Natural killer cell (primary cell): ENCODE data around the gene DOCK2. TPM values are rescaled to one million over a fixed set of nuclear protein-coding genes. Genes with fewer than 3 reads are reported as not detected.

Experiments used
- ATAC-seq, 3 donors: fragments of 150-1000 bp in 2 of 3; fragments of 200-7000 bp in 1 of 3; cut with Tn5 transposase; 1 replicate in 1 of 3; 2 replicates in 2 of 3; pipeline ENCODE4 v1.10.0; 2021; ENCODE audit warnings: mild to moderate bottlenecking in 2 of 3, moderate library complexity in 2 of 3
- DNase-seq, 2 donors: peaks; one replicate each; pipeline versions ENCODE4 v3.0.0 to v3.0.0-alpha.2; 2013 to 2021; ENCODE audit warnings: mixed read lengths in 1 of 2
- H3K27ac ChIP-seq: one replicate; pipeline ENCODE4 v1.5.1; 2013; ENCODE audit warnings: mild to moderate bottlenecking, low read length
- H3K27me3 ChIP-seq: one replicate; pipeline ENCODE4 v1.6.1; 2013; ENCODE audit warnings: low read length; ENCODE audit not compliant: control insufficient read depth, insufficient read depth
- H3K36me3 ChIP-seq: one replicate; pipeline ENCODE4 v1.6.1; 2013; ENCODE audit warnings: low read length; ENCODE audit not compliant: control insufficient read depth, insufficient read depth
- H3K4me1 ChIP-seq: one replicate; pipeline ENCODE4 v1.6.1; 2013; ENCODE audit warnings: low read length; ENCODE audit not compliant: control insufficient read depth, insufficient read depth
- H3K4me3 ChIP-seq: one replicate; pipeline ENCODE4 v1.5.1; 2013; ENCODE audit warnings: low read length
- H3K9me3 ChIP-seq: one replicate; pipeline ENCODE4 v1.6.1; 2013; ENCODE audit warnings: low read length; ENCODE audit not compliant: control insufficient read depth, insufficient read depth
- H3K27ac Mint-ChIP-seq, 2 donors: one replicate each; pipeline ENCODE4 v1.8.0; 2022; ENCODE audit warnings: mild to moderate bottlenecking in 2 of 2, mixed read lengths in 2 of 2, moderate library complexity in 1 of 2
- H3K27me3 Mint-ChIP-seq, 2 donors: one replicate each; pipeline ENCODE4 v1.8.0; 2022; ENCODE audit warnings: low read depth in 2 of 2, mixed read lengths in 2 of 2
- H3K36me3 Mint-ChIP-seq: one replicate; pipeline ENCODE4 v1.8.0; 2022; ENCODE audit warnings: mixed read lengths
- H3K4me1 Mint-ChIP-seq, 2 donors: one replicate each; pipeline ENCODE4 v1.8.0; 2022; ENCODE audit warnings: mixed read lengths in 2 of 2
- H3K4me3 Mint-ChIP-seq: one replicate; pipeline ENCODE4 v1.8.0; 2022; ENCODE audit warnings: mild to moderate bottlenecking, moderate library complexity, mixed read lengths
- H3K9me3 Mint-ChIP-seq, 2 donors: one replicate each; pipeline ENCODE4 v1.8.0; 2022; ENCODE audit warnings: mixed read lengths in 2 of 2
- CTCF ChIP-seq: fragments of 200-600 bp; IDR thresholded peaks from one replicate; pipeline ENCODE4 v1.8.0; 2022; ENCODE audit warnings: antibody characterized with exemption
- WGBS: methylation state at CpG from one replicate; pipeline ENCODE4 v1.1.7; 2013; ENCODE audit warnings: missing lambda C conversion rate; ENCODE audit not compliant: insufficient coverage; 5-methylcytosine and 5-hydroxymethylcytosine counted together
- intact Hi-C: fragments of 100-400 bp; cut with micrococcal nuclease; formaldehyde crosslinking; loops from one replicate; pipeline ENCODE4 v1.14.2; 2022
- total RNA-seq, 4 donors: library from RNA; stranded (reverse); fragments of 120-200 nt in 1 of 4; gene quantifications; one replicate each; pipeline versions ENCODE4 v1.2.3 to v1.2.4, GENCODE V29; 2013 to 2022

The DOCK2 gene
- total RNA-seq, 3 donors from 2014 or later (not counting 1 experiment from before 2014, with no cell fraction given), result 317 to 361 (median 320) TPM

GRCh38 chr5:169602535-169602934, 34.5 kb upstream of the DOCK2 start:
- no peaks in the 10 kb centered on the region for H3K9me3 ChIP-seq
- H3K4me3 Mint-ChIP-seq, result no peak overlapping the region
- H3K9me3 Mint-ChIP-seq, result no peaks in the 10 kb centered on the region
- no peaks in the 10 kb centered on the region for H3K27me3 ChIP-seq
- H3K36me3 ChIP-seq, result peaks cover 41% of the 10 kb centered on the region
- no peak overlapping the region for H3K27ac Mint-ChIP-seq
- DNase-seq (no peak), ATAC-seq (no peak)
- H3K27me3 Mint-ChIP-seq, result no peaks in the 10 kb centered on the region
- H3K4me3 ChIP-seq, result no peak overlapping the region
- no peak overlapping the region for H3K27ac ChIP-seq
- no peaks in the 10 kb centered on the region for H3K4me1 ChIP-seq
- H3K36me3 Mint-ChIP-seq, result peaks cover 16% of the 10 kb centered on the region
- intact Hi-C loops, result no loop called here
- no peak for TF ChIP-seq CTCF
- no peaks in the 10 kb centered on the region for H3K4me1 Mint-ChIP-seq

- 90% methylated on average over 2 of the region's 3 CpGs for WGBS
- H3K4me1 Mint-ChIP-seq, result no peaks in the 10 kb centered on the region
- DNase-seq (no peak), ATAC-seq (no peak)
- H3K36me3 Mint-ChIP-seq, result peaks cover 19% of the 10 kb centered on the region
- Histone ChIP-seq H3K4me1 (no peaks in the 10 kb centered on the region), H3K27me3 (no peaks in the 10 kb centered on the region), H3K4me3 (no peak overlapping the region), H3K36me3 (peaks cover 14% of the 10 kb centered on the region), H3K27ac (no peak overlapping the region), H3K9me3 (no peaks in the 10 kb centered on the region)
- H3K9me3 Mint-ChIP-seq, result peaks cover 3 to 5% of the 10 kb centered on the region in 2 donors
- intact Hi-C loops, result no loop called here
- no peak overlapping the region for H3K27ac Mint-ChIP-seq
- peaks cover 7 to 9% of the 10 kb centered on the region in 2 donors for H3K27me3 Mint-ChIP-seq
- no peak for TF ChIP-seq CTCF
- no peak overlapping the region for H3K4me3 Mint-ChIP-seq
Observed at GRCh38 chr5:169606279-169606678, 30.8 kb upstream of the DOCK2 start.

- H3K27ac Mint-ChIP-seq, result no peak overlapping the region
- intact Hi-C loops, result no loop called here
- no peak for TF ChIP-seq CTCF
- Histone ChIP-seq H3K36me3 (peaks cover 1% of the 10 kb centered on the region), H3K27me3 (peaks cover 2% of the 10 kb centered on the region), H3K4me1 (no peaks in the 10 kb centered on the region), H3K4me3 (no peak overlapping the region), H3K27ac (no peak overlapping the region), H3K9me3 (no peaks in the 10 kb centered on the region)
- H3K4me1 Mint-ChIP-seq, result no peaks in the 10 kb centered on the region
- peaks cover 12% of the 10 kb centered on the region for H3K36me3 Mint-ChIP-seq
- WGBS, result 100% methylated on average over 1 of the region's 2 CpGs
- peaks cover 10 to 25% of the 10 kb centered on the region in 2 donors for H3K27me3 Mint-ChIP-seq
- peaks cover 3 to 5% of the 10 kb centered on the region in 2 donors for H3K9me3 Mint-ChIP-seq
- H3K4me3 Mint-ChIP-seq, result no peak overlapping the region
- ATAC-seq (no peak), DNase-seq (no peak)
Observed at GRCh38 chr5:169607882-169608281, 29.2 kb upstream of the DOCK2 start.

GRCh38 chr5:169609716-169610115, 27.4 kb upstream of the DOCK2 start:
- Histone ChIP-seq H3K9me3 (no peaks in the 10 kb centered on the region), H3K27ac (no peak overlapping the region), H3K27me3 (peaks cover 2% of the 10 kb centered on the region), H3K36me3 (no peaks in the 10 kb centered on the region), H3K4me1 (no peaks in the 10 kb centered on the region), H3K4me3 (no peak overlapping the region)
- ATAC-seq (no peak), DNase-seq (no peak)
- Mint-ChIP-seq H3K9me3 (peaks cover 3 to 5% of the 10 kb centered on the region in 2 donors), H3K27ac (no peak overlapping the region), H3K4me3 (no peak overlapping the region), H3K36me3 (peaks cover 12% of the 10 kb centered on the region), H3K4me1 (no peaks in the 10 kb centered on the region), H3K27me3 (peaks cover 13 to 31% of the 10 kb centered on the region in 2 donors)
- intact Hi-C loops, result no loop called here
- 86% methylated on average over 3 of the region's 3 CpGs for WGBS
- TF ChIP-seq CTCF, result no peak
